ENCODE measurements around the gene MRPL49. TPM values are rescaled to one million over a fixed set of nuclear protein-coding genes. Genes with fewer than 3 reads are reported as not detected.

MRPL49 gene
- total RNA-seq, 2 experiments from 2014 or later, result 53.0 to 53.3 TPM

DNA sequence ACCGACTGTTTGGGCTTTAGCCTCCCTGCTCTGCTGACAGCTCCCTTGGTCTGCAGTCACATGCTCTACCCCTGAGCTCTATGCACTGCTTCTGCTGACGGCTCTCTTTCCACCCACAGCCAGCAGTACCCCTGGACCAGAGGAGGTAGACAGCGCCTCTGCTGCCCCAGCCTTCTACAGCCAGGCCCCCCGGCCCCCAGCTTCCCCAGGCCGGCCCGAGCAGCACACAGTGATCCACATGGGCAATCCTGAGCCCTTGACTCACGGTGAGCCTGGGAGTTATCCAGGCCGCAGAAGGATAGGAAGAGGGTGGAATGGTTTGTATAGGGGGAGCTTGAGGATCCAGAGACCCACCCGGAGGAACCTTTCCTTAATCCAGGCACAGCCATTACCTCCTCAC, 35.3 kb upstream of the MRPL49 start:
- TF ChIP-seq, protein P1, sequence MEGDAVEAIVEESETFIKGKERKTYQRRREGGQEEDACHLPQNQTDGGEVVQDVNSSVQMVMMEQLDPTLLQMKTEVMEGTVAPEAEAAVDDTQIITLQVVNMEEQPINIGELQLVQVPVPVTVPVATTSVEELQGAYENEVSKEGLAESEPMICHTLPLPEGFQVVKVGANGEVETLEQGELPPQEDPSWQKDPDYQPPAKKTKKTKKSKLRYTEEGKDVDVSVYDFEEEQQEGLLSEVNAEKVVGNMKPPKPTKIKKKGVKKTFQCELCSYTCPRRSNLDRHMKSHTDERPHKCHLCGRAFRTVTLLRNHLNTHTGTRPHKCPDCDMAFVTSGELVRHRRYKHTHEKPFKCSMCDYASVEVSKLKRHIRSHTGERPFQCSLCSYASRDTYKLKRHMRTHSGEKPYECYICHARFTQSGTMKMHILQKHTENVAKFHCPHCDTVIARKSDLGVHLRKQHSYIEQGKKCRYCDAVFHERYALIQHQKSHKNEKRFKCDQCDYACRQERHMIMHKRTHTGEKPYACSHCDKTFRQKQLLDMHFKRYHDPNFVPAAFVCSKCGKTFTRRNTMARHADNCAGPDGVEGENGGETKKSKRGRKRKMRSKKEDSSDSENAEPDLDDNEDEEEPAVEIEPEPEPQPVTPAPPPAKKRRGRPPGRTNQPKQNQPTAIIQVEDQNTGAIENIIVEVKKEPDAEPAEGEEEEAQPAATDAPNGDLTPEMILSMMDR (IDR thresholded peaks at IDR 0.05), result no peak
- H3K27ac Mint-ChIP-seq, result no peak overlapping the region
- H3K4me3 ChIP-seq (ENCODE audit: low read length), result no peak overlapping the region

DNA sequence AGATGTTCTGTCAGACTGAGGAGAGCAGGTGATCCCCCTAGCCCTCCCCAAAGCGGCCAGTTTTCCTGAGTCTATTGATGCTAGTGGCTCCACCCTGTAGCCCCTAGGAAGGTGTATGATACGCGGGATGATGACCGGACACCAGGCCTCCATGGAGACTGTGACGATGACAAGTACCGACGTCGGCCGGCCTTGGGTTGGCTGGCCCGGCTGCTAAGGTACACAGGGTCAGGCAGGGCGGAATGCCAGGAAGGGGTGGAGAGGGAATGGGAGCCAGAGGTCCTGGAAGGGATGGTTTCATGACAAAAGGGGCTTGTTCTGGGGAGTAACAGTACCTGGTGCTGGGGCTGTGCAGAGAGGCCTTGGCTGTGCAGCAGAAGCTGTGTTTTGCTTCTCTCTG, 34.9 kb upstream of the MRPL49 start:
- TF ChIP-seq, protein P1 (IDR thresholded peaks at IDR 0.05), result no peak
- no peak for ATAC-seq (ENCODE audit: poor library complexity)
- H3K9me3 ChIP-seq (ENCODE audit: control insufficient read depth in 1 of 2, insufficient read depth in 1 of 2, low read length in 2 of 2), result no peaks in the 10 kb centered on the region
- Mint-ChIP-seq H3K4me1 (ENCODE audit: low read depth) (peaks cover 33% of the 10 kb centered on the region), H3K27me3 (no peaks in the 10 kb centered on the region), H3K4me3 (no peak overlapping the region), H3K9me3 (no peaks in the 10 kb centered on the region), H3K36me3 (ENCODE audit: low read depth) (peaks cover 57% of the 10 kb centered on the region), H3K27ac (no peak overlapping the region)
- no peak overlapping the region for H3K27ac ChIP-seq (ENCODE audit: low read depth in 1 of 2, low read length in 2 of 2)
- peaks cover 50% of the 10 kb centered on the region for H3K36me3 ChIP-seq (ENCODE audit: insufficient read depth, low read length)
- CTCF ChIA-PET, result interaction anchor here (0.5 kb wide), 1 partner anchor 245 kb away, joined by 3 read pairs; no protein-coding TSS in a partner anchor
- peaks cover 21% of the 10 kb centered on the region for H3K4me1 ChIP-seq (ENCODE audit: insufficient read depth, low read length)
- no peak for DNase-seq
- H3K4me3 ChIP-seq (ENCODE audit: low read length), result no peak overlapping the region
- no peaks in the 10 kb centered on the region for H3K27me3 ChIP-seq (ENCODE audit: control insufficient read depth in 1 of 2, insufficient read depth in 2 of 2, low read length in 2 of 2)
- POLR2A ChIA-PET, result interaction anchor here (1.0 to 2.9 kb wide), 3 partner anchors 9 to 47 kb away, joined by 3 to 16 read pairs (median 5); partner anchors contain the start of genes SYVN1 and VPS51
- intact Hi-C loops (cut with DNase I, micrococcal nuclease), result loop anchor here in 1 of 2 experiments (10.0 kb wide), 2 partner anchors 242 to 1258 kb away; partner anchors contain the start of genes B4GAT1, BRMS1 and CDC42BPG

More for the DNA sequence above, 35.3 kb upstream of the MRPL49 start:
- Histone ChIP-seq H3K36me3 (ENCODE audit: insufficient read depth, low read length) (peaks cover 50% of the 10 kb centered on the region), H3K9me3 (ENCODE audit: control insufficient read depth in 1 of 2, insufficient read depth in 1 of 2, low read length in 2 of 2) (no peaks in the 10 kb centered on the region), H3K4me1 (ENCODE audit: insufficient read depth, low read length) (peaks cover 21% of the 10 kb centered on the region), H3K27me3 (ENCODE audit: control insufficient read depth in 1 of 2, insufficient read depth in 2 of 2, low read length in 2 of 2) (no peaks in the 10 kb centered on the region), H3K27ac (ENCODE audit: low read depth in 1 of 2, low read length in 2 of 2) (no peak overlapping the region)
- H3K4me1 Mint-ChIP-seq (ENCODE audit: low read depth), result peaks cover 33% of the 10 kb centered on the region
- DNase-seq (no peak), ATAC-seq (ENCODE audit: poor library complexity) (no peak)
- peaks cover 57% of the 10 kb centered on the region for H3K36me3 Mint-ChIP-seq (ENCODE audit: low read depth)
- CTCF ChIA-PET, result interaction anchor here (0.5 kb wide), 1 partner anchor 245 kb away, joined by 3 read pairs; no protein-coding TSS in a partner anchor
- H3K4me3 Mint-ChIP-seq, result peak overlapping the region; percentile 25
- POLR2A ChIA-PET, result interaction anchor here (1.0 to 2.9 kb wide), 4 partner anchors 9 to 48 kb away, joined by 3 to 16 read pairs (median 8); partner anchors contain the start of genes FAU, MRPL49, SYVN1 and VPS51
- intact Hi-C loops (cut with DNase I, micrococcal nuclease), result loop anchor here in 1 of 2 experiments (10.0 kb wide), 2 partner anchors 242 to 1258 kb away; partner anchors contain the start of genes B4GAT1, BRMS1 and CDC42BPG
- H3K9me3 Mint-ChIP-seq, result no peaks in the 10 kb centered on the region
- H3K27me3 Mint-ChIP-seq, result no peaks in the 10 kb centered on the region

DNA sequence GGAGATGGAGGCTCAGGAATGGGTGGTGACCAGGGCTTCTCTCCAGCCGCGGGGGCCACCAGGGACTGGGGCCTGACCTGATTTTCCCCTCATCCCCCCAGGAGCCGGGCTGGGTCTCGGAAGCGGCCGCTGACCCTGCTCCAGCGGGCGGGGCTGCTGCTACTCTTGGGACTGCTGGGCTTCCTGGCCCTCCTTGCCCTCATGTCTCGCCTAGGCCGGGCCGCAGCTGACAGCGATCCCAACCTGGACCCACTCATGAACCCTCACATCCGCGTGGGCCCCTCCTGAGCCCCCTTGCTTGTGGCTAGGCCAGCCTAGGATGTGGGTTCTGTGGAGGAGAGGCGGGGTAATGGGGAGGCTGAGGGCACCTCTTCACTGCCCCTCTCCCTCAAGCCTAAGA, 34.3 kb upstream of the MRPL49 start:
- H3K27ac Mint-ChIP-seq, result no peak overlapping the region

More for the DNA sequence above, 34.3 kb upstream of the MRPL49 start:
- ChIA-PET CTCF (no interaction called here), POLR2A (interaction anchor here (1.6 kb wide), 1 partner anchor 8 kb away, joined by 5 read pairs; the partner anchor contains the start of gene VPS51)
- ATAC-seq (ENCODE audit: poor library complexity), result no peak
- Mint-ChIP-seq H3K4me3 (no peak overlapping the region), H3K36me3 (ENCODE audit: low read depth) (peaks cover 57% of the 10 kb centered on the region), H3K27me3 (no peaks in the 10 kb centered on the region), H3K4me1 (ENCODE audit: low read depth) (peaks cover 32% of the 10 kb centered on the region), H3K9me3 (no peaks in the 10 kb centered on the region)
- DNase-seq, result no peak
- H3K27me3 ChIP-seq (ENCODE audit: control insufficient read depth in 1 of 2, insufficient read depth in 2 of 2, low read length in 2 of 2), result no peaks in the 10 kb centered on the region
- no peak overlapping the region for H3K4me3 ChIP-seq (ENCODE audit: low read length)
- TF ChIP-seq, protein P1 (IDR thresholded peaks at IDR 0.05), result no peak
- no peak overlapping the region for H3K27ac ChIP-seq (ENCODE audit: low read depth in 1 of 2, low read length in 2 of 2)
- no peaks in the 10 kb centered on the region for H3K9me3 ChIP-seq (ENCODE audit: control insufficient read depth in 1 of 2, insufficient read depth in 1 of 2, low read length in 2 of 2)
- H3K36me3 ChIP-seq (ENCODE audit: insufficient read depth, low read length), result peaks cover 50% of the 10 kb centered on the region
- peaks cover 21% of the 10 kb centered on the region for H3K4me1 ChIP-seq (ENCODE audit: insufficient read depth, low read length)
- intact Hi-C loops (cut with DNase I, micrococcal nuclease), result loop anchor here in 1 of 2 experiments (10.0 kb wide), 2 partner anchors 243 to 1257 kb away; partner anchors contain the start of genes B4GAT1, BRMS1 and CDC42BPG
